ENCODE results near the gene ATG9B.

ATG9B gene

DNA sequence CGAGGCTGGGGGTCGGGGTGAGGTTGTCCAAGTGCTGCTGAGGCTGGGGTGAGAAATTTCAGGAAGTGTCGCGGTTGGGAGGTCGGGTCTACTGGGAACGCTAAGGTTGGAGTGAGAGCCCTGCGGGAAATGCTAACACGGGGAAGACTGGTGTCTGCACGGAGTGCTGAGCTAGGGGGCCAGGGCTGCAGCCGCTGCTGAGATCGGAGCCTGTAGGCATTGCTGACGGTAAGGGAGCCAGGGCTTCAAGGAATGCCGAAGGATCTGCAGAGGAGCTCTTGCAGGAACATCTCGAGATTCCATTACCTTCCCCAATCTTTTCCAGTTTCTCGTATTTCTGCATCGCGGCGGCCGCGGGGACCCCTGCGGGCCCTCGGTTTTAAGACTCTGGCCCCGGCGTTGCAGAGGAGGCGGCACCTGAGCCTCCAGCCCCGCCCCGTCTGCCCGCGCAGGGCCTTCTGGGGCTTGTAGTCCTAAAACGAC is 33.3 kb upstream of the ATG9B start, which contains the start of gene CDK5:
Gene CDK5, minus strand, starts transcription at position 392 of the 483 bp plus-strand sequence. Its CDS starts 49 bp downstream, at position 343.
- peak within 1 kb of the TSS; percentile 86 for H3K4me3 ChIP-seq (ENCODE audit: low read depth, low read length)
- peak within 1 kb of the TSS; percentile 64 for H3K9ac ChIP-seq (ENCODE audit: low read length)
- H3K27ac ChIP-seq (ENCODE audit: low read depth, low read length) = peak within 1 kb of the TSS; percentile 71; the same call in 1 of the 2 replicates
- H3K36me3 ChIP-seq (ENCODE audit: control insufficient read depth, insufficient read depth, low read length) = no peaks in the 10 kb centered on the region
- H3K9me3 ChIP-seq (ENCODE audit: control insufficient read depth, insufficient read depth, low read depth, low read length) = no peaks in the 10 kb centered on the region
- peaks cover 16% of the 10 kb centered on the region; the same call in 1 of the 2 replicates for H3K27me3 ChIP-seq (ENCODE audit: control insufficient read depth, insufficient read depth, low read length)
- H3K4me1 ChIP-seq (ENCODE audit: control insufficient read depth, insufficient read depth, low read length) = peaks cover 36% of the 10 kb centered on the region

DNA sequence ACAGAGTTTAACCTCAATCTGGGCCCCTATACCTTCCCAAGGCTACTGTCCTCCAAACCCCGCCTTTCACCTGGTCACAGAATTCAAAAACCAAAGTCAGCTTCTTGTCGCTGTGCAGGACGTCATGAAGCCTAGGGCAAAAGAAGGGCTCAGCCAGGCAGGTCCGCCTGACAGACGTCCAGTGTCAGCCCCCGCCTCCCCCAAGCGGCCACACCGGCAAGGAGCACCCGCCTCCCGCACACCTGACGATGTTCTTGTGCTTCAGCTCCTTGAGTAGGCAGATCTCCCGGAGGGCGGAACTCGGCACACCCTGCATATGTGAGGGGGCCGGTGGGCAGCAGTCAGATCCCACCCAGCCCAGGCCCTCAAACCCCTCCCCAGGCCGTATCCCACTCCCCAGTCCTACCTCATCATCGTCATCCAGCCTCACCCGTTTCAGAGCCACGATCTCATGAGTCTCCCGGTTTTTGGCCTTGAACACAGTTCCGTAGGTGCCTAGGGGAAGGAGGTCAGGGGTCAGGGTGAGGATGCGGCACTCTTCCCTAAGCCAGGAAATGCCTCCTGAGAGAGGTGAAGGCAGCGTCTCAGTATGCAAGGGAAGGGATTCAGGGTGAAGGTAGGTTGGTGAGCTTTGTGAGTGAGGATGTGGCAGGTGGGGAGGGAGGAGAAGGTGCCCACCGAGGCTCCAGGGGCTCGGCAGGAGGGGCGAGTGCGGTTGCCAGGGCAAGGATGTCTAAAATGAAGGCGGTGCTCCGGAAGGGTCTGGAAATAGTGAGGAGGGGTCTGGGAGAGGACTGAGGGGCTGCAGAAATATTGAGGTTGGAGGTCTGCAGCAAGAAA is 32.6 kb upstream of the ATG9B start:
- peak overlapping the region; percentile 29 for H3K9ac ChIP-seq (ENCODE audit: low read length)
- H3K4me1 ChIP-seq (ENCODE audit: control insufficient read depth, insufficient read depth, low read length) = peaks cover 32% of the 10 kb centered on the region

DNA sequence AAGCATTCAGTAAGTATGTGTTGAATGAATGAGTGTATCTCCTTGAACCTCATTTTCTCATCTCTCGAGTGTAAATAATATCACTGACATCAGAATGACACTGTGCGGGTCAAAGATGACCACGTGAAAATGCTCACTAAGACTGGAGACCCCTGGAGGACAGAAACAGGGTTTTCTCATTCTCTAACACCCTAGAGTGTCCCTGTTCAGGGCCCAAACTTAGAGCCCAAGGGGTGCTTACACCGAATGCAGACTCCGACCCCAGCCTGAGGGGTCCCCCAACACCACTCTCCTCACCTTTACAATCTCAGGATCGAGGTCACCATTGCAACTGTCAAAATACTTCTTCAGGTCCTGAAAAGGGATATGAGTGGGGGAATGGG is 32.0 kb upstream of the ATG9B start:
- no peaks in the 10 kb centered on the region for H3K9me3 ChIP-seq (ENCODE audit: control insufficient read depth, insufficient read depth, low read depth, low read length)
- H3K4me1 ChIP-seq (ENCODE audit: control insufficient read depth, insufficient read depth, low read length) = peaks cover 26% of the 10 kb centered on the region
- H3K27ac ChIP-seq (ENCODE audit: low read depth, low read length) = no peak overlapping the region
- H3K27me3 ChIP-seq (ENCODE audit: control insufficient read depth, insufficient read depth, low read length) = peaks cover 27% of the 10 kb centered on the region
- no peaks in the 10 kb centered on the region for H3K36me3 ChIP-seq (ENCODE audit: control insufficient read depth, insufficient read depth, low read length)
- H3K4me3 ChIP-seq (ENCODE audit: low read depth, low read length) = peak overlapping the region; percentile 86; the same call in 1 of the 2 replicates
- H3K9ac ChIP-seq (ENCODE audit: low read length) = no peak overlapping the region

More for the DNA sequence above, 32.6 kb upstream of the ATG9B start:
- peak overlapping the region; percentile 86 for H3K4me3 ChIP-seq (ENCODE audit: low read depth, low read length)
- H3K27me3 ChIP-seq (ENCODE audit: control insufficient read depth, insufficient read depth, low read length) = peaks cover 22% of the 10 kb centered on the region
- H3K36me3 ChIP-seq (ENCODE audit: control insufficient read depth, insufficient read depth, low read length) = no peaks in the 10 kb centered on the region
- no peak overlapping the region for H3K27ac ChIP-seq (ENCODE audit: low read depth, low read length)
- no peaks in the 10 kb centered on the region for H3K9me3 ChIP-seq (ENCODE audit: control insufficient read depth, insufficient read depth, low read depth, low read length)

DNA sequence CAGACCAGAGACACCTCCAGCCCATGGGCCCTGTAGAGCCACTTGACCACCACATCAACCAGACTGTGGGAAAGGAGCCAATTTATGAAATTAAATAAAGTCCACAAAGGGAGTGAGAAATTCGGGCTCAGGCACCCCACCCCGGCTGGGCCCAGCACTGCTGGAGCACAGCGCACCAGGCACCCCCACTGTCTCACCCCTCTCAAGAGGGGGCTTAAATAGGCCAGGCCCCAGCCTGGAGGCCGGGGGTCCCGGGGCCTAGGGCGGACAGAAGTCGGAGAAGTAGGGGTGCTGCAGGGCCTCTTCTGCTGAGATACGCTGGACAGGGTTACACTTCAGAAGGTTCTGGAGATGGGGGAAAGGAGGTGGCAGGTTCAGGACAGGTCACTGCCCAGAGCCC is 29.5 kb upstream of the ATG9B start:
- Histone ChIP-seq H3K27ac (ENCODE audit: low read depth, low read length) (no peak overlapping the region), H3K9me3 (ENCODE audit: control insufficient read depth, insufficient read depth, low read depth, low read length) (no peaks in the 10 kb centered on the region), H3K9ac (ENCODE audit: low read length) (no peak overlapping the region), H3K4me1 (ENCODE audit: control insufficient read depth, insufficient read depth, low read length) (peaks cover 16% of the 10 kb centered on the region), H3K27me3 (ENCODE audit: control insufficient read depth, insufficient read depth, low read length) (peaks cover 44% of the 10 kb centered on the region), H3K36me3 (ENCODE audit: control insufficient read depth, insufficient read depth, low read length) (no peaks in the 10 kb centered on the region), H3K4me3 (ENCODE audit: low read depth, low read length) (no peak overlapping the region)

DNA sequence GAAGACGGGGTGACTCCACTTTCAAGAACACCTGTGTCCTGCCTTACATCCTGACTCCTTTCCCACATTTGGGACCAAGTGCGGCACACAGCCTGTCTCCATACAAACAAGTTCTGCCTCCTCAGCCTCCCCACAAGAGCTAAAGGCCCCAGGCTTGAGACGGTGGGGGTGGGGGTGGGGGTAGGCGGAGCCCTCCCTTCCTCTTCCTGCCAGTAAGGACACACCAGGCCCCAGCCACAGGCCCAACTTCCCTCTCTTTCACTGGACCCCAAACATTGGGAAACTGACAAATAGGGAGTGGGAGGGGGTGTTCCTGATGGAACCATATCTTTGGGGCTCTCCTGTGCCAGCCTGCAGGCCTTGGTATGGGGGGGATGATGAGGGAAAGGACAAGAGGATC is 28.8 kb upstream of the ATG9B start:
- Histone ChIP-seq H3K4me1 (ENCODE audit: control insufficient read depth, insufficient read depth, low read length) (peaks cover 10% of the 10 kb centered on the region), H3K9me3 (ENCODE audit: control insufficient read depth, insufficient read depth, low read depth, low read length) (no peaks in the 10 kb centered on the region), H3K4me3 (ENCODE audit: low read depth, low read length) (no peak overlapping the region), H3K9ac (ENCODE audit: low read length) (no peak overlapping the region), H3K36me3 (ENCODE audit: control insufficient read depth, insufficient read depth, low read length) (no peaks in the 10 kb centered on the region), H3K27ac (ENCODE audit: low read depth, low read length) (no peak overlapping the region), H3K27me3 (ENCODE audit: control insufficient read depth, insufficient read depth, low read length) (peaks cover 44% of the 10 kb centered on the region)

DNA sequence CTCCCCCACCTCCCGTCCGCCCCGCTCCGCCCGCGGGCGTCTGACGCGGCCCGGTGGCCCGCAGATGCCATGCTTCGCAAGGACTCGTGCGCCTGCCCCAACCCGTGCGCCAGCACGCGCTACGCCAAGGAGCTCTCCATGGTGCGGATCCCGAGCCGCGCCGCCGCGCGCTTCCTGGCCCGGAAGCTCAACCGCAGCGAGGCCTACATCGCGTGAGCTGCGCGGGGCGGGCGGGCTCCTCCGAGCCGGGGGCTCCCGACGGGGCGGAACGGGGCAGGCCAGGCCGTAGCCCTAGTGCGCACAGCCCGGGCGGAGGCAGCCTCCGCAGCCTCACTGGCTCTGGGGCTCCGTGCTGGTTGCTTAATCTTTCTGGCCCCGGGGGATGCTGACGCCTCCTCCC is 26.8 kb upstream of the ATG9B start:
- H3K4me1 ChIP-seq (ENCODE audit: control insufficient read depth, insufficient read depth, low read length) = peaks cover 2% of the 10 kb centered on the region; the same call in 1 of the 2 replicates
- H3K4me3 ChIP-seq (ENCODE audit: low read depth, low read length) = peak overlapping the region; percentile 44

DNA sequence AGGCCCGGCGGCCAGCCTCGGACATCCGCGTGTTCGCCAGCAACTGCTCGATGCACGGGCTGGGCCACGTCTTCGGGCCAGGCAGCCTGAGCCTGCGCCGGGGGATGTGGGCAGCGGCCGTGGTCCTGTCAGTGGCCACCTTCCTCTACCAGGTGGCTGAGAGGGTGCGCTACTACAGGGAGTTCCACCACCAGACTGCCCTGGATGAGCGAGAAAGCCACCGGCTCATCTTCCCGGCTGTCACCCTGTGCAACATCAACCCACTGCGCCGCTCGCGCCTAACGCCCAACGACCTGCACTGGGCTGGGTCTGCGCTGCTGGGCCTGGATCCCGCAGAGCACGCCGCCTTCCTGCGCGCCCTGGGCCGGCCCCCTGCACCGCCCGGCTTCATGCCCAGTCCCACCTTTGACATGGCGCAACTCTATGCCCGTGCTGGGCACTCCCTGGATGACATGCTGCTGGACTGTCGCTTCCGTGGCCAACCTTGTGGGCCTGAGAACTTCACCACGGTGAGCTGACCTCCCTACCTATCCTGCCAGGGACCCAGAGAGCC is 24.7 kb upstream of the ATG9B start:
- Histone ChIP-seq H3K4me1 (ENCODE audit: control insufficient read depth, insufficient read depth, low read length) (peaks cover 2% of the 10 kb centered on the region; the same call in 1 of the 2 replicates), H3K9ac (ENCODE audit: low read length) (no peak overlapping the region), H3K9me3 (ENCODE audit: control insufficient read depth, insufficient read depth, low read depth, low read length) (no peaks in the 10 kb centered on the region), H3K36me3 (ENCODE audit: control insufficient read depth, insufficient read depth, low read length) (peaks cover 21% of the 10 kb centered on the region), H3K4me3 (ENCODE audit: low read depth, low read length) (no peak overlapping the region), H3K27ac (ENCODE audit: low read depth, low read length) (no peak overlapping the region), H3K27me3 (ENCODE audit: control insufficient read depth, insufficient read depth, low read length) (peaks cover 32% of the 10 kb centered on the region)

More for the DNA sequence above, 26.8 kb upstream of the ATG9B start:
- Histone ChIP-seq H3K9ac (ENCODE audit: low read length) (no peak overlapping the region), H3K9me3 (ENCODE audit: control insufficient read depth, insufficient read depth, low read depth, low read length) (no peaks in the 10 kb centered on the region), H3K36me3 (ENCODE audit: control insufficient read depth, insufficient read depth, low read length) (peaks cover 6% of the 10 kb centered on the region; the same call in 1 of the 2 replicates), H3K27me3 (ENCODE audit: control insufficient read depth, insufficient read depth, low read length) (peaks cover 35% of the 10 kb centered on the region), H3K27ac (ENCODE audit: low read depth, low read length) (no peak overlapping the region)

DNA sequence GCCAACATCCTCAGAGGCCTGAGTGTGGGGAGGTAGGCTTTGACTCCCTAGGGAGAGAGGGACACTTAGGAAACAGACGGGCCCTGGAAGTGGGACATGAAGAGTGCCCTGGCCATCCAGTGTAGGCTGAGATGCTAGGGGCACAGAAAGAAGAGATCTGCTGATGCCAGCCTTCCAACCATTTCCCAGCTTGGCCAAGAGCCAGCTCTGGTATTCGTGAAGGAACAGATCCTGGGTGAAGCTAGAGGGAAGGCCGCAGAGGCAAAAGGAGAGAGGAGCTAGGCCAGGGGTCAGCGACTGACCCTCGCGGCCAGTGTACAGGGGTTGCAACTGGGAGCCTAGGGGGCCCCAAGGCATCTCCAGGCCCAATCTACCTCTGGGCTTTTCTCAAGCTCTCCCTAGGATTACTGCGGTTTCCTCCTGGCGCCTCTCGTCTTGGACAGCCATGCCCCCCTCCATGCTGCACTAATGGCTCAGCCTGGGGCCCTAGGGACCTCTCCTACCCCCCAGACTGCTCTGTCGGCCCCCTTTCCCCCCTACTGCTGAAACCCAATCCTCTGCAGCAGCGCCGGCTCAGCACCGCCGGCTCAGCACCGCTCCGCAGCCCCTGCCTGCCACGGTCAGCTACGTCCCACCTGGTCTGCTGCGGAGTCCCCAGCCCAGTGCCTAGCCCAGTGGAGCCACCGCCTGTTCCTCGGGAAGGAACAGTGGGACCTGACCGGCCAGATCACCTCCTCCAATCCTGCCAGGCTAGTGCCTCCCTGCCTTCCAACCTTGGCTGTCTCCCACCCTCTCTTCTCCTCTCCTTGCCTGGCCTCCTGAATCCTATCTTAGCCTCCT is 23.9 kb upstream of the ATG9B start, which contains the start of gene ASIC3:
Gene ASIC3, plus strand, starts transcription at position 556 of the 840 bp plus-strand sequence. CDS start 355 bp downstream, outside the sequence.
- no peak within 1 kb of the TSS for H3K27ac ChIP-seq (ENCODE audit: low read depth, low read length)
- H3K27me3 ChIP-seq (ENCODE audit: control insufficient read depth, insufficient read depth, low read length) = peaks cover 32% of the 10 kb centered on the region
- no peaks in the 10 kb centered on the region for H3K9me3 ChIP-seq (ENCODE audit: control insufficient read depth, insufficient read depth, low read depth, low read length)
- no peak within 1 kb of the TSS for H3K4me3 ChIP-seq (ENCODE audit: low read depth, low read length)
- H3K36me3 ChIP-seq (ENCODE audit: control insufficient read depth, insufficient read depth, low read length) = peaks cover 24% of the 10 kb centered on the region
- H3K4me1 ChIP-seq (ENCODE audit: control insufficient read depth, insufficient read depth, low read length) = peaks cover 2% of the 10 kb centered on the region; the same call in 1 of the 2 replicates
- no peak within 1 kb of the TSS for H3K9ac ChIP-seq (ENCODE audit: low read length)

DNA sequence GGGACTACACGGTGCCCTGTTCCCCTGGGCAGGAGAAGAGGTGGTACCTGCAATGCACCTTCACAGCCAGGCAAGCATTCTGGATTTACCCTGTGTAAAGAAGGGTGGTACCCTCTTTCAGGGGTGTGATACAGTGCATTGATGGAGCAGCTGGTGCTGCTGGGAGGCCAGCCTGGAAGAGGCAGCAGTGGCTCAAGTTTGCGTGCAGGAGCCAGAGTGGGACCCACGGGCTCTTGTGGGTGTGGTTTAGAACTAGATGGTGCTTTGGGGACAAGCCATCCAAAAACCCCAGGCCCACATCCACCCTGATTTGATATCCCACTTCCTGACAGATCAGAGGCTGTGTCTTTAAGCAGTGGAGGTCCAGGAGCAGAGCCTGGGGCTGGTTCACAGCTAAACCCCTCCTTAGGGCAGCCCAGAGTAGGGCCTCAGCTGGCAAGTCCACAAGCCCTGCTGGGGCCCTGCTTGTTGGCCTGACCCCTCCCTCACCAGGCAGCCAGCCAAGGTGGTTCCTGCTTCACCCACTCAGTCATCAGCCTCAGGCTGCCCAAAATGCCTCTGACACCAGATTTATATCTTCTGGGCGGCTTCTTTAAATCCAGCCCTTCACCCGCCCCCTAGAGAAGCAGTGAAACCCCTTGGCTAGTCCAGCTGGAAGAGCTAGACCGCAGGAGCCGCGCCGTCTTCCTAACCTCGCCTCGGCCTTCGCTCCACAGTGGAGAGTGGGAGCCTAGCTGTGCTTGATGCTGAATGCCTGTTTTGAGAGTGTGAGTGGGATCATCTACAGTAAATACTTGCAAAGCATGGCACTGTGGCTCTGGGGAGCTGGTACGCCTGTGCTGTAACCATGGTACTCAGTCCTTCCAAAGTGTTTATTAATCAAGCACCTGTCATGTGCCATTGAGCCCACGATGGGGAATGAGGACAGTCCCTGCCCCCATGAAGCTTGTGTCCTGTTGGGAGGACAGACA is 22.6 kb upstream of the ATG9B start:
- H3K9me3 ChIP-seq (ENCODE audit: control insufficient read depth, insufficient read depth, low read depth, low read length) = no peaks in the 10 kb centered on the region
- H3K4me1 ChIP-seq (ENCODE audit: control insufficient read depth, insufficient read depth, low read length) = 0 out of 2 replicates have a peak, but pooled peaks cover 2% of the 10 kb centered on the region
- H3K27ac ChIP-seq (ENCODE audit: low read depth, low read length) = no peak overlapping the region
- H3K36me3 ChIP-seq (ENCODE audit: control insufficient read depth, insufficient read depth, low read length) = peaks cover 26% of the 10 kb centered on the region
- no peak overlapping the region for H3K9ac ChIP-seq (ENCODE audit: low read length)
- peaks cover 22% of the 10 kb centered on the region for H3K27me3 ChIP-seq (ENCODE audit: control insufficient read depth, insufficient read depth, low read length)
- no peak overlapping the region for H3K4me3 ChIP-seq (ENCODE audit: low read depth, low read length)

DNA sequence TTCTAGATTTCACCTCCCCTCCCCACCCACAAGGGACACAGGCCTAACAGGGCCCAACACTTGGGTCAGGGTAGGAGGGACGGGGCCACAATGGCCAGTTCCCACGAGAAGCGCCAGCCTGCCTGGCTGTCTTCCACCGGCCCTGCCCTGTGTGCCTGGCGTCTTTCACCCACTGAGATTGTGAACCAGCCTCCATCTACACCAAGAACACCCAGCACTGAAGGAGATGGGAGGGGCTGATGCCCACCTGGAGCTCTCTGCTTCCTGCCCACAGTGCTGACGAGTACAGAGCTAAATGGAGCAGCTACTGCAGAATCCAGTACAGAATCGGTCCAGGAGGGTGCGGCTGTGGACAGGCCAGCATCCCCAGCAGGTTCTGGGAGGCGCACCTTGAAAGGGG is 21.7 kb upstream of the ATG9B start:
- H3K36me3 ChIP-seq (ENCODE audit: control insufficient read depth, insufficient read depth, low read length) = peaks cover 26% of the 10 kb centered on the region
- no peak overlapping the region for H3K9ac ChIP-seq (ENCODE audit: low read length)
- H3K9me3 ChIP-seq (ENCODE audit: control insufficient read depth, insufficient read depth, low read depth, low read length) = no peaks in the 10 kb centered on the region
- no peak overlapping the region for H3K4me3 ChIP-seq (ENCODE audit: low read depth, low read length)
- peaks cover 17% of the 10 kb centered on the region for H3K27me3 ChIP-seq (ENCODE audit: control insufficient read depth, insufficient read depth, low read length)
- 0 out of 2 replicates have a peak, but pooled peaks cover 2% of the 10 kb centered on the region for H3K4me1 ChIP-seq (ENCODE audit: control insufficient read depth, insufficient read depth, low read length)
- H3K27ac ChIP-seq (ENCODE audit: low read depth, low read length) = no peak overlapping the region

Measured in HUES6 (cell line).